H1 (cell line): Measurements from ENCODE around the gene ATG4D. TPM values are rescaled to one million over a fixed set of nuclear protein-coding genes. Genes with fewer than 3 reads are reported as not detected.

Source experiments
- BACH1 ChIP-seq: IDR thresholded peaks from 2 replicates; pipeline ENCODE4 v1.6.1; 2012; ENCODE audit warnings: low read length, improper control_type of control experiment
- CBX5 ChIP-seq: fragments of 300-800, 300-1000 bp; sonication (generic); IDR thresholded peaks from 2 replicates; pipeline ENCODE4 v1.7.1; 2016; ENCODE audit warnings: antibody characterized with exemption, low read length, low read depth
- CBX8 ChIP-seq: fragments of 300-800, 300-1000 bp; sonication (generic); IDR thresholded peaks from 2 replicates; pipeline ENCODE4 v1.7.1; 2016; ENCODE audit warnings: low read depth, low read length, borderline replicate concordance
- CHD2 ChIP-seq: IDR thresholded peaks from 2 replicates; pipeline ENCODE4 v1.6.1; 2012; ENCODE audit warnings: low read length, improper control_type of control experiment
- EGR1 ChIP-seq: IDR thresholded peaks from 2 replicates; pipeline ENCODE4 v1.6.1; 2011; ENCODE audit warnings: low read depth, low read length, borderline replicate concordance
- FOSL1 ChIP-seq: IDR thresholded peaks from 2 replicates; pipeline ENCODE4 v1.6.1; 2011; ENCODE audit warnings: mild to moderate bottlenecking, low read depth, low read length, moderate library complexity; ENCODE audit not compliant: insufficient read depth
- GABPA ChIP-seq: IDR thresholded peaks from 2 replicates; pipeline ENCODE4 v1.6.1; 2011; ENCODE audit warnings: mild to moderate bottlenecking, low read length, moderate library complexity, borderline replicate concordance; ENCODE audit not compliant: insufficient read depth
- GTF2F1 ChIP-seq: IDR thresholded peaks from 2 replicates; pipeline ENCODE4 v1.6.1; 2012; ENCODE audit warnings: low read depth, low read length, improper control_type of control experiment, borderline replicate concordance
- JUN ChIP-seq: IDR thresholded peaks from 2 replicates; pipeline ENCODE4 v1.6.1; 2011; ENCODE audit warnings: low read depth, mild to moderate bottlenecking, improper control_type of control experiment, low read length
- NRF1 ChIP-seq: IDR thresholded peaks from 2 replicates; pipeline ENCODE4 v1.6.1; 2011; ENCODE audit warnings: mild to moderate bottlenecking, low read depth, low read length, improper control_type of control experiment
- POU5F1 ChIP-seq: IDR thresholded peaks from 2 replicates; pipeline ENCODE4 v1.6.1; 2011; ENCODE audit warnings: low read depth, mild to moderate bottlenecking, low read length, moderate library complexity
- RNF2 ChIP-seq: fragments of 200-900, 300-1000 bp; sonication (generic); IDR thresholded peaks from 2 replicates; pipeline ENCODE4 v1.7.1; 2016; ENCODE audit warnings: borderline replicate concordance, low read depth, mild to moderate bottlenecking, antibody characterized with exemption, low read length; ENCODE audit not compliant: poor library complexity, severe bottlenecking; ENCODE audit errors: missing control alignments
- SIN3A ChIP-seq, 2 experiments: IDR thresholded peaks in 1 of 2; conservative IDR thresholded peaks in 1 of 2; 2 replicates each; pipeline ENCODE4 v1.6.1; 2011 to 2012; ENCODE audit warnings: low read length in 2 of 2, improper control_type of control experiment in 1 of 2, low read depth in 1 of 2, mild to moderate bottlenecking in 1 of 2
- SIRT6 ChIP-seq: IDR thresholded peaks from one replicate; pipeline ENCODE4 v1.7.1; 2012; ENCODE audit warnings: low read length, inconsistent platforms
- SP1 ChIP-seq: IDR thresholded peaks from 2 replicates; pipeline ENCODE4 v1.6.1; 2011; ENCODE audit warnings: low read depth, low read length
- SP2 ChIP-seq: IDR thresholded peaks from 2 replicates; pipeline ENCODE4 v1.6.1; 2012; ENCODE audit warnings: mild to moderate bottlenecking, low read length, inconsistent platforms
- SRF ChIP-seq: IDR thresholded peaks from 2 replicates; pipeline ENCODE4 v1.6.1; 2011; ENCODE audit warnings: mild to moderate bottlenecking, low read depth, low read length, moderate library complexity
- SUZ12 ChIP-seq: fragments of 200-600 bp; sonication (generic); IDR thresholded peaks from 2 replicates; pipeline ENCODE4 v1.6.1; 2012; ENCODE audit warnings: mild to moderate bottlenecking, inconsistent platforms, low read length, moderate library complexity, mixed read lengths
- TBP ChIP-seq: IDR thresholded peaks from 2 replicates; pipeline ENCODE4 v1.6.1; 2011; ENCODE audit warnings: low read depth, low read length, improper control_type of control experiment
- TEAD4 ChIP-seq: IDR thresholded peaks from 2 replicates; pipeline ENCODE4 v1.6.1; 2012; ENCODE audit warnings: low read depth, low read length, inconsistent platforms, mixed read lengths
- polyA plus RNA-seq, 7 experiments: library from polyadenylated mRNA; depleted of rRNA in 3 of 7; stranded (reverse) in 5 of 7; unstranded in 2 of 7; fragments of >200 nt in 5 of 7; fragments of 200-250 nt in 2 of 7; gene quantifications; 1 replicate in 5 of 7; 2 replicates in 1 of 7; 4 replicates in 1 of 7; pipeline versions ENCODE4 v1.2.1 to v1.2.3, GENCODE V29; 2011 to 2013; ENCODE audit warnings: missing spikeins in 2 of 7, mixed read lengths in 2 of 7
- total RNA-seq: library from RNA; stranded (reverse); fragmentation: NEBNext Ultra II Directional; extraction: Animal tissue kit (Norgen Biotek cat#: 25700); gene quantifications from 2 replicates; pipeline ENCODE4 v1.2.1, GENCODE V29; 2021
- TF ChIP-seq, protein P1 (sequence below): IDR thresholded peaks from 2 replicates; pipeline ENCODE4 v1.6.1; 2011; ENCODE audit warnings: low read length, improper control_type of control experiment
- TF ChIP-seq, protein P2 (sequence below): IDR thresholded peaks from 2 replicates; pipeline ENCODE4 v1.6.1; 2012; ENCODE audit warnings: inconsistent platforms
- TF ChIP-seq, protein P3 (sequence below): IDR thresholded peaks from 2 replicates; pipeline ENCODE4 v1.6.1; 2012; ENCODE audit warnings: low read length, inconsistent platforms

ATG4D gene
- total and polyA plus RNA-seq, 2 of the 8 experiments (the other 6 are each of a cell fraction or from before 2014, with no cell fraction given), result 39.6 to 43.7 TPM

DNA sequence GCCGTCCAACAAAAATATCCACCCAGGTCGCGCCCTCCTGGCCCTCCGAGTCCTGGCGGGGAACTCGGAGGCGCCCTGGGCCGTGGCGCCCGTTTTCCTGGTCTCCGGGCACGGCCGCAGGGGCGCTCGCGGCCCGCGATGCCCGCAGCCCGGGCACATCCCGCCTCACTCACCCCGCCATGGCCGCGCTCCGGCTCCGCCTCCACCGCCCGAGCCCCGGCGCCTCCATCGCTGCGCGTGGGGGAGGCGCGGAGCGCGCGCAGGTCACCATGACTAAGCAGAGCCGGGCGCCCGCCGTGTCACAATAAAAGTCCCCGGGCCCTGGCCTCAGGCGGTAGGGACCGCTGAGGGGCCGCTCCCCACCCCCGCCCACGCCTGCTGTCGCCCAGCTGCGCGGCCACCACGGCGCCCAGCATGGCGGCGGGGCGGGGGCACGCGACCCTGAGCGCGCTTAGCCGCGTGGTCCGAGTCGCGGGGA lies 41.1 kb upstream of the ATG4D start (continued):
- TF ChIP-seq CBX5 (no peak), SP2 (no peak), GTF2F1 (no peak), RNF2 (no peak), NRF1 (0 out of 2 replicates have a peak, but pooled peaks have one; percentile 22), SIRT6 (no peak), BACH1 (peak; percentile 98), TEAD4 (no peak), JUN (no peak), SRF (no peak), GABPA (no peak), CBX8 (no peak), CHD2 (no peak), SIN3A (conservative IDR thresholded peaks at IDR 0.05 in 1 of 2, IDR thresholded peaks at IDR 0.05 in 1 of 2; ENCODE audit: low read depth in 1 of 2, low read length in 2 of 2) (no peak; a peak in 1 of 4 replicates), POU5F1 (peak; percentile 5; the same call in 1 of the 2 replicates), EGR1 (peak; percentile 97), SUZ12 (no peak), SP1 (peak; percentile 53; the same call in 1 of the 2 replicates), TBP (peak; percentile 66; the same call in 1 of the 2 replicates), FOSL1 (no peak)
- TF ChIP-seq, protein P1, sequence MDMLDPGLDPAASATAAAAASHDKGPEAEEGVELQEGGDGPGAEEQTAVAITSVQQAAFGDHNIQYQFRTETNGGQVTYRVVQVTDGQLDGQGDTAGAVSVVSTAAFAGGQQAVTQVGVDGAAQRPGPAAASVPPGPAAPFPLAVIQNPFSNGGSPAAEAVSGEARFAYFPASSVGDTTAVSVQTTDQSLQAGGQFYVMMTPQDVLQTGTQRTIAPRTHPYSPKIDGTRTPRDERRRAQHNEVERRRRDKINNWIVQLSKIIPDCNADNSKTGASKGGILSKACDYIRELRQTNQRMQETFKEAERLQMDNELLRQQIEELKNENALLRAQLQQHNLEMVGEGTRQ, result no peak
- TF ChIP-seq, protein P2, sequence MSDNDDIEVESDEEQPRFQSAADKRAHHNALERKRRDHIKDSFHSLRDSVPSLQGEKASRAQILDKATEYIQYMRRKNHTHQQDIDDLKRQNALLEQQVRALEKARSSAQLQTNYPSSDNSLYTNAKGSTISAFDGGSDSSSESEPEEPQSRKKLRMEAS, result peak; percentile 86
- TF ChIP-seq, protein P3, sequence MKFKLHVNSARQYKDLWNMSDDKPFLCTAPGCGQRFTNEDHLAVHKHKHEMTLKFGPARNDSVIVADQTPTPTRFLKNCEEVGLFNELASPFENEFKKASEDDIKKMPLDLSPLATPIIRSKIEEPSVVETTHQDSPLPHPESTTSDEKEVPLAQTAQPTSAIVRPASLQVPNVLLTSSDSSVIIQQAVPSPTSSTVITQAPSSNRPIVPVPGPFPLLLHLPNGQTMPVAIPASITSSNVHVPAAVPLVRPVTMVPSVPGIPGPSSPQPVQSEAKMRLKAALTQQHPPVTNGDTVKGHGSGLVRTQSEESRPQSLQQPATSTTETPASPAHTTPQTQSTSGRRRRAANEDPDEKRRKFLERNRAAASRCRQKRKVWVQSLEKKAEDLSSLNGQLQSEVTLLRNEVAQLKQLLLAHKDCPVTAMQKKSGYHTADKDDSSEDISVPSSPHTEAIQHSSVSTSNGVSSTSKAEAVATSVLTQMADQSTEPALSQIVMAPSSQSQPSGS, result no peak
